NB4 (cell line): ENCODE measurements around the gene OR2V1.

Experiments used
- POLR2A ChIP-seq: IDR thresholded peaks from 2 replicates; pipeline ENCODE4 v1.6.1; 2011; ENCODE audit warnings: mild to moderate bottlenecking; ENCODE audit not compliant: insufficient read length; ENCODE audit errors: extremely low read depth
- TF ChIP-seq, protein P1 (sequence below): IDR thresholded peaks from one replicate; pipeline ENCODE4 v1.5.1; 2012; ENCODE audit warnings: low read depth, low read length
- TF ChIP-seq, protein P2 (sequence below): IDR thresholded peaks from 2 replicates; pipeline ENCODE4 v1.6.1; 2011; ENCODE audit warnings: low read depth, low read length

DNA sequence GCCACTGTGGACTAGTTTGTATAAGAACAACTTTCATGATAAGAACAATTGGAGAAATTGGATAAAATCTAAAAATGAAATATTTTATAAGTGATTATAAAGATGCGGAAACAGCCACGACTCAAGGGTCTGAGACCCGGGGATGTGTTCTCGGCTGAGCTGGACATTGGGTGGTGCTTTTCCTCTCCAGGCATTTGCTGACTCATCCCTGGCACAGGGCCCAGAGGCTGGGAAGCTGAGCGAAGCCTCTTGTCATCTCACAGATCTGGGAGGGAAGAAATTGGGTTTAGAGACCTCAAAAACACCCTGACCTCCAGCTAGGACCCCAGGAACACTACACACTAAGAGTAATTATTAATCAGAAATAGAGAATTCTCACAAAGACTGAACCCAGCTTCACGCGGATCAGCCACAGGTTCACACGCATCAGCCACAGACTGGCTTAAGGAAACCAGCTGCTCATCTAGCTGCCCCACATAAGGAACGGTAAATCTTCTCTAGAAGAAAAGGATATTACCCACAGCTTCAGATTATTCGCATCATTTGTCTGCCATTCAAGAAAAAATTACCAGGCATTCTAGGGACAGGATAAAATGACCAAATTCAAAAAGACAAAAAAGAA is 2.8 kb upstream of the OR2V1 start:
- TF ChIP-seq, protein P1, sequence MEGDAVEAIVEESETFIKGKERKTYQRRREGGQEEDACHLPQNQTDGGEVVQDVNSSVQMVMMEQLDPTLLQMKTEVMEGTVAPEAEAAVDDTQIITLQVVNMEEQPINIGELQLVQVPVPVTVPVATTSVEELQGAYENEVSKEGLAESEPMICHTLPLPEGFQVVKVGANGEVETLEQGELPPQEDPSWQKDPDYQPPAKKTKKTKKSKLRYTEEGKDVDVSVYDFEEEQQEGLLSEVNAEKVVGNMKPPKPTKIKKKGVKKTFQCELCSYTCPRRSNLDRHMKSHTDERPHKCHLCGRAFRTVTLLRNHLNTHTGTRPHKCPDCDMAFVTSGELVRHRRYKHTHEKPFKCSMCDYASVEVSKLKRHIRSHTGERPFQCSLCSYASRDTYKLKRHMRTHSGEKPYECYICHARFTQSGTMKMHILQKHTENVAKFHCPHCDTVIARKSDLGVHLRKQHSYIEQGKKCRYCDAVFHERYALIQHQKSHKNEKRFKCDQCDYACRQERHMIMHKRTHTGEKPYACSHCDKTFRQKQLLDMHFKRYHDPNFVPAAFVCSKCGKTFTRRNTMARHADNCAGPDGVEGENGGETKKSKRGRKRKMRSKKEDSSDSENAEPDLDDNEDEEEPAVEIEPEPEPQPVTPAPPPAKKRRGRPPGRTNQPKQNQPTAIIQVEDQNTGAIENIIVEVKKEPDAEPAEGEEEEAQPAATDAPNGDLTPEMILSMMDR = no peak
- no peak for TF ChIP-seq POLR2A
- TF ChIP-seq, protein P2, sequence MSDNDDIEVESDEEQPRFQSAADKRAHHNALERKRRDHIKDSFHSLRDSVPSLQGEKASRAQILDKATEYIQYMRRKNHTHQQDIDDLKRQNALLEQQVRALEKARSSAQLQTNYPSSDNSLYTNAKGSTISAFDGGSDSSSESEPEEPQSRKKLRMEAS = no peak
